Smooth muscle cell (in vitro differentiated cells): Measurements from ENCODE around the gene C8B. TPM values are rescaled to one million over a fixed set of nuclear protein-coding genes. Genes with fewer than 3 reads are reported as not detected.

Experiments used
- DNase-seq: peaks from one replicate; lab custom pipeline; 2025; ENCODE audit not compliant: unreplicated experiment; lab: John Stamatoyannopoulos, UW
- H2AFZ ChIP-seq: fragments of 200-600 bp; sonication (generic); 2 replicates; pipeline ENCODE4 v1.6.0; 2016; ENCODE audit warnings: antibody characterized with exemption, low read depth, mild to moderate bottlenecking
- H3F3A ChIP-seq: fragments of 200-600 bp; sonication (generic); 2 replicates; pipeline ENCODE4 v1.6.0; 2017; ENCODE audit warnings: antibody characterized with exemption, low read depth
- H3K27ac ChIP-seq: fragments of 200-600 bp; sonication (generic); 2 replicates; pipeline ENCODE4 v1.5.1; 2016; ENCODE audit warnings: low read depth, mild to moderate bottlenecking
- H3K27me3 ChIP-seq: fragments of 200-600 bp; sonication (generic); 2 replicates; pipeline ENCODE4 v1.6.1; 2016; ENCODE audit warnings: low read depth, mild to moderate bottlenecking
- H3K36me3 ChIP-seq: fragments of 200-600 bp; sonication (generic); 2 replicates; pipeline ENCODE4 v1.5.1; 2016; ENCODE audit warnings: low read depth
- H3K4me1 ChIP-seq: fragments of 200-600 bp; sonication (generic); 2 replicates; pipeline ENCODE4 v1.5.1; 2016; ENCODE audit warnings: low read depth
- H3K4me2 ChIP-seq: fragments of 200-600 bp; sonication (generic); 2 replicates; pipeline ENCODE4 v1.6.0; 2016; ENCODE audit warnings: mild to moderate bottlenecking
- H3K4me3 ChIP-seq: fragments of 200-600 bp; sonication (generic); 2 replicates; pipeline ENCODE4 v1.5.1; 2016; ENCODE audit warnings: mild to moderate bottlenecking
- H3K79me2 ChIP-seq: fragments of 200-600 bp; sonication (generic); 2 replicates; pipeline ENCODE4 v1.6.0; 2016; ENCODE audit warnings: low read depth, mild to moderate bottlenecking
- H3K9ac ChIP-seq: fragments of 200-600 bp; sonication (generic); 2 replicates; pipeline ENCODE4 v1.6.0; 2016; ENCODE audit warnings: low read depth
- H3K9me3 ChIP-seq: fragments of 200-600 bp; sonication (generic); replicated peaks from 2 replicates; pipeline ENCODE4 v1.5.1; 2016; ENCODE audit warnings: low read depth
- H4K20me1 ChIP-seq: fragments of 200-600 bp; sonication (generic); 2 replicates; pipeline ENCODE4 v1.6.0; 2016; ENCODE audit warnings: low read depth
- whole genome bisulfite sequencing: methylation state at CpG from one replicate; pipeline ENCODE4 v1.1.7; 2016; ENCODE audit warnings: low lambda C conversion rate; 5-methylcytosine and 5-hydroxymethylcytosine counted together
- polyA plus RNA-seq: library from polyadenylated mRNA; unstranded; fragments of >200 nt; fragmentation: Nextera tagmentation; extraction: Ambion mirVana; gene quantifications from 2 replicates; pipeline ENCODE4 v1.2.1, GENCODE V29; 2016
- total RNA-seq: library from RNA; depleted of rRNA; stranded (reverse); fragments of >200 nt; gene quantifications from 2 replicates; pipeline ENCODE4 v1.2.3, GENCODE V29; 2014
- TF ChIP-seq, protein P1 (sequence below): fragments of 200-600 bp; sonication (generic); IDR thresholded peaks from 2 replicates; pipeline ENCODE4 v1.5.1; 2017; ENCODE audit warnings: borderline replicate concordance, mild to moderate bottlenecking, antibody characterized with exemption; ENCODE audit not compliant: insufficient read depth, poor library complexity, severe bottlenecking

C8B gene
- total and polyA plus RNA-seq, 2 experiments from 2014 or later: 0.09 TPM; not detected in 1

DNA sequence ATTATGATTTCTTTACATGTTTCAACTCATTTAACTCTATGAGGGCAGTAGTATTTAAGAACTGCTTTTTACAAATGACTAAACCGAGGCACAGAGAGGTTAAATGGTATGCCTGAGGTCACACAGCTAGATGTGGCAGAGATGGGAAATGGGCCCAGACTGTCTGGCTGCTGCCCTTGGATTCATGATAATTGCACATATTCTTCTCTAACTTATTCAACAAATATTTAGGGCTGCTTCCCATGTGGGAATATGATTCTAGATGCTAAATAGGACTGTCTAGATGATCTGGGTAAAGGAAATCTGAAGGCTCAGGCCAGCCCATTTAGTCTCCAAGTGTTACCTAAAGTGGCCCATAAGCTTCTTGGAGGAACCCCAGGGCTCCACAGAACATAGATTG is 85.0 kb downstream of the C8B start:
- H3K27ac ChIP-seq: no peak overlapping the region
- H3K9ac ChIP-seq: no peak overlapping the region
- H3K79me2 ChIP-seq: no peaks in the 10 kb centered on the region
- H3K9me3 ChIP-seq: no peaks in the 10 kb centered on the region
- 71% methylated on average over 1 of the region's 1 CpG for WGBS
- no peaks in the 10 kb centered on the region for H4K20me1 ChIP-seq
- H3F3A ChIP-seq: no peaks in the 10 kb centered on the region
- no peak overlapping the region for H3K4me2 ChIP-seq
- H2AFZ ChIP-seq: no peak overlapping the region
- no peak overlapping the region for H3K4me3 ChIP-seq
- TF ChIP-seq, protein P1, sequence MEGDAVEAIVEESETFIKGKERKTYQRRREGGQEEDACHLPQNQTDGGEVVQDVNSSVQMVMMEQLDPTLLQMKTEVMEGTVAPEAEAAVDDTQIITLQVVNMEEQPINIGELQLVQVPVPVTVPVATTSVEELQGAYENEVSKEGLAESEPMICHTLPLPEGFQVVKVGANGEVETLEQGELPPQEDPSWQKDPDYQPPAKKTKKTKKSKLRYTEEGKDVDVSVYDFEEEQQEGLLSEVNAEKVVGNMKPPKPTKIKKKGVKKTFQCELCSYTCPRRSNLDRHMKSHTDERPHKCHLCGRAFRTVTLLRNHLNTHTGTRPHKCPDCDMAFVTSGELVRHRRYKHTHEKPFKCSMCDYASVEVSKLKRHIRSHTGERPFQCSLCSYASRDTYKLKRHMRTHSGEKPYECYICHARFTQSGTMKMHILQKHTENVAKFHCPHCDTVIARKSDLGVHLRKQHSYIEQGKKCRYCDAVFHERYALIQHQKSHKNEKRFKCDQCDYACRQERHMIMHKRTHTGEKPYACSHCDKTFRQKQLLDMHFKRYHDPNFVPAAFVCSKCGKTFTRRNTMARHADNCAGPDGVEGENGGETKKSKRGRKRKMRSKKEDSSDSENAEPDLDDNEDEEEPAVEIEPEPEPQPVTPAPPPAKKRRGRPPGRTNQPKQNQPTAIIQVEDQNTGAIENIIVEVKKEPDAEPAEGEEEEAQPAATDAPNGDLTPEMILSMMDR: no peak
- no peaks in the 10 kb centered on the region for H3K27me3 ChIP-seq
- no peaks in the 10 kb centered on the region for H3K4me1 ChIP-seq
- no peak for DNase-seq
- H3K36me3 ChIP-seq: no peaks in the 10 kb centered on the region

Other genes with a start within 250 kb of the C8B start
- 2.1 and 3.6 TPM in 2 replicates for gene FYB2, start 146.6 kb downstream of the C8B start, total RNA-seq
- gene FYB2, start 146.6 kb downstream of the C8B start, polyA plus RNA-seq: 0.65 and 2.0 TPM in 2 replicates
- not detected in 2 replicates for gene C8A, start 111.2 kb downstream of the C8B start, total RNA-seq
- gene C8A, start 111.2 kb downstream of the C8B start, polyA plus RNA-seq: not detected in 2 replicates